OCI-LY3 (cell line): ENCODE measurements around the gene TMEM205.
"Not testable (repeated sequence)": the region's sequence is repeated elsewhere in the genome, so short reads cannot be mapped to it uniquely, and the experiment has no call there.

ENCODE experiments used
- CTCF ChIP-seq: fragments of 200-600, 300-600 bp; sonication (generic); IDR thresholded peaks from 2 replicates; pipeline ENCODE4 v1.5.1; 2014; ENCODE audit warnings: antibody characterized with exemption, low read length, low read depth
- EZH2phosphoT487 ChIP-seq: fragments of 200-600 bp; shearing (Covaris generic); IDR thresholded peaks from 2 replicates; pipeline ENCODE4 v1.6.1; 2018; ENCODE audit warnings: antibody characterized with exemption, mixed run types, low read depth

GRCh38 chr19:11354102-11354501 lies 8.0 kb upstream of the TMEM205 start:
- not testable (repeated sequence) for TF ChIP-seq CTCF, EZH2phosphoT487
